DOHH2 (cell line): ENCODE measurements around the gene CCBE1.

Source experiments
- H3F3A ChIP-seq: fragments of 200-600 bp; sonication (generic), shearing (Covaris generic); 2 replicates; pipeline ENCODE4 v1.6.0; 2016; ENCODE audit warnings: antibody characterized with exemption, mild to moderate bottlenecking; ENCODE audit not compliant: control insufficient read depth, insufficient read depth
- H3K27ac ChIP-seq: fragments of 200-600 bp; sonication (generic); 2 replicates; pipeline ENCODE4 v1.5.1; 2014; ENCODE audit warnings: low read depth, mild to moderate bottlenecking, low read length, moderate library complexity
- H3K27me3 ChIP-seq: fragments of 200-600 bp; sonication (generic); 2 replicates; pipeline ENCODE4 v1.6.1; 2014; ENCODE audit warnings: mild to moderate bottlenecking, low read length, mixed read lengths; ENCODE audit not compliant: control insufficient read depth
- H3K36me3 ChIP-seq: fragments of 200-600 bp; sonication (generic); 2 replicates; pipeline ENCODE4 v1.6.1; 2014; ENCODE audit warnings: mild to moderate bottlenecking, low read length, moderate library complexity, mixed read lengths; ENCODE audit not compliant: control insufficient read depth
- H3K4me1 ChIP-seq: fragments of 200-600 bp; sonication (generic); 2 replicates; pipeline ENCODE4 v1.6.1; 2014; ENCODE audit warnings: mild to moderate bottlenecking, low read length, mixed read lengths; ENCODE audit not compliant: control insufficient read depth
- H3K4me2 ChIP-seq: fragments of 200-600 bp; sonication (generic); 2 replicates; pipeline ENCODE4 v1.6.0; 2014; ENCODE audit warnings: mild to moderate bottlenecking, low read length, moderate library complexity
- H3K4me3 ChIP-seq: fragments of 200-600 bp; sonication (generic); 2 replicates; pipeline ENCODE4 v1.5.1; 2014; ENCODE audit warnings: mild to moderate bottlenecking, low read length, mixed read lengths
- H3K79me2 ChIP-seq: fragments of 200-600 bp; sonication (generic); 2 replicates; pipeline ENCODE4 v1.6.1; 2014; ENCODE audit warnings: mild to moderate bottlenecking, low read length, mixed read lengths; ENCODE audit not compliant: control insufficient read depth
- H3K9me2 ChIP-seq: fragments of 200-600 bp; sonication (generic); replicated peaks from 2 replicates; pipeline ENCODE4 v1.6.1; 2014; ENCODE audit warnings: mild to moderate bottlenecking, low read length, mixed read lengths; ENCODE audit not compliant: control insufficient read depth
- H3K9me3 ChIP-seq: fragments of 200-600 bp; sonication (generic); 2 replicates; pipeline ENCODE4 v1.6.1; 2014; ENCODE audit warnings: antibody characterized with exemption, low read length, mixed read lengths; ENCODE audit not compliant: control insufficient read depth, insufficient read depth
- H4K20me1 ChIP-seq: fragments of 200-600 bp; sonication (generic); 2 replicates; pipeline ENCODE4 v1.6.0; 2014; ENCODE audit warnings: low read depth, mild to moderate bottlenecking, antibody characterized with exemption, low read length, moderate library complexity; ENCODE audit not compliant: control insufficient read depth, insufficient read depth
- CTCF ChIP-seq: fragments of 200-600 bp; sonication (generic); IDR thresholded peaks from one replicate; pipeline ENCODE4 v1.5.1; 2014; ENCODE audit warnings: antibody characterized with exemption, mild to moderate bottlenecking, low read depth, low read length; ENCODE audit not compliant: poor library complexity, severe bottlenecking
- EZH2phosphoT487 ChIP-seq: fragments of 200-600 bp; sonication (generic); IDR thresholded peaks from 2 replicates; pipeline ENCODE4 v1.6.1; 2017; ENCODE audit warnings: borderline replicate concordance, mild to moderate bottlenecking, antibody characterized with exemption, low read length, moderate library complexity, mixed read lengths

Gene CCBE1

GRCh38 chr18:59566533-59566971 is 130.7 kb downstream of the CCBE1 start:
- Histone ChIP-seq H3F3A (no peaks in the 10 kb centered on the region), H3K27ac (no peak overlapping the region), H3K36me3 (no peaks in the 10 kb centered on the region), H3K9me2 (no peaks in the 10 kb centered on the region), H3K27me3 (no peaks in the 10 kb centered on the region), H3K79me2 (no peaks in the 10 kb centered on the region), H3K9me3 (no peaks in the 10 kb centered on the region), H3K4me1 (no peaks in the 10 kb centered on the region), H3K4me3 (no peak overlapping the region), H3K4me2 (no peak overlapping the region), H4K20me1 (no peaks in the 10 kb centered on the region)
- no peak for TF ChIP-seq EZH2phosphoT487

- Histone ChIP-seq H3K4me3 (no peak overlapping the region), H3F3A (no peaks in the 10 kb centered on the region), H3K4me2 (no peak overlapping the region), H3K27me3 (no peaks in the 10 kb centered on the region), H3K27ac (no peak overlapping the region), H3K9me3 (no peaks in the 10 kb centered on the region), H3K79me2 (no peaks in the 10 kb centered on the region), H3K4me1 (no peaks in the 10 kb centered on the region), H3K9me2 (no peaks in the 10 kb centered on the region), H4K20me1 (no peaks in the 10 kb centered on the region), H3K36me3 (no peaks in the 10 kb centered on the region)
- no peak for TF ChIP-seq EZH2phosphoT487
- TF ChIP-seq CTCF = no peak
Observed at GRCh38 chr18:59565957-59566356, 131.3 kb downstream of the CCBE1 start.

- TF ChIP-seq EZH2phosphoT487 (no peak), CTCF (no peak)
Observed at GRCh38 chr18:59564561-59564960, 132.7 kb downstream of the CCBE1 start.

GRCh38 chr18:59563176-59563785 is 133.9 kb downstream of the CCBE1 start:
- Histone ChIP-seq H3K9me3 (no peaks in the 10 kb centered on the region), H3K4me1 (no peaks in the 10 kb centered on the region), H3K9me2 (no peaks in the 10 kb centered on the region), H3K4me2 (no peak overlapping the region), H3K36me3 (no peaks in the 10 kb centered on the region), H3K27ac (no peak overlapping the region), H3K27me3 (no peaks in the 10 kb centered on the region), H3K79me2 (no peaks in the 10 kb centered on the region), H3K4me3 (no peak overlapping the region), H4K20me1 (no peaks in the 10 kb centered on the region), H3F3A (no peaks in the 10 kb centered on the region)
- no peak for TF ChIP-seq CTCF
- no peak for TF ChIP-seq EZH2phosphoT487

More at GRCh38 chr18:59564561-59564960, 132.7 kb downstream of the CCBE1 start:
- H4K20me1 ChIP-seq = no peaks in the 10 kb centered on the region
- H3K4me1 ChIP-seq = no peaks in the 10 kb centered on the region
- no peaks in the 10 kb centered on the region for H3K36me3 ChIP-seq
- H3K9me2 ChIP-seq = no peaks in the 10 kb centered on the region
- H3K4me3 ChIP-seq = no peak overlapping the region
- no peaks in the 10 kb centered on the region for H3K79me2 ChIP-seq
- no peaks in the 10 kb centered on the region for H3K27me3 ChIP-seq
- H3K9me3 ChIP-seq = no peaks in the 10 kb centered on the region
- no peaks in the 10 kb centered on the region for H3F3A ChIP-seq
- H3K4me2 ChIP-seq = no peak overlapping the region
- H3K27ac ChIP-seq = no peak overlapping the region
